Neural progenitor cell (in vitro differentiated cells): ENCODE results near the gene FHAD1. TPM values are rescaled to one million over a fixed set of nuclear protein-coding genes. Genes with fewer than 3 reads are reported as not detected.

Experiments
- DNase-seq: peaks from one replicate; pipeline ENCODE4 v3.0.0-alpha.2; 2016; ENCODE audit warnings: low spot score
- H2AFZ ChIP-seq: fragments of 200-600 bp; sonication (generic); replicated peaks from 2 replicates; pipeline ENCODE4 v1.6.1; 2016; ENCODE audit warnings: antibody characterized with exemption
- H3F3A ChIP-seq: fragments of 200-600 bp; sonication (generic); 2 replicates; pipeline ENCODE4 v1.6.1; 2016; ENCODE audit warnings: antibody characterized with exemption, low read depth
- H3K27ac ChIP-seq: fragments of 200-600 bp; sonication (generic); 2 replicates; pipeline ENCODE4 v1.5.1; 2016; ENCODE audit warnings: mild to moderate bottlenecking
- H3K27me3 ChIP-seq: fragments of 200-600 bp; sonication (generic); 2 replicates; pipeline ENCODE4 v1.6.1; 2016; ENCODE audit warnings: mild to moderate bottlenecking, moderate library complexity
- H3K36me3 ChIP-seq: fragments of 200-600 bp; sonication (generic); 2 replicates; pipeline ENCODE4 v1.5.1; 2016
- H3K4me1 ChIP-seq: fragments of 200-600 bp; sonication (generic); 2 replicates; pipeline ENCODE4 v1.6.1; 2016; ENCODE audit warnings: mixed run types
- H3K4me2 ChIP-seq: fragments of 200-600 bp; sonication (generic); 2 replicates; pipeline ENCODE4 v1.6.1; 2016
- H3K4me3 ChIP-seq: fragments of 200-600 bp; sonication (generic); 2 replicates; pipeline ENCODE4 v1.5.1; 2016
- H3K79me2 ChIP-seq: fragments of 200-600 bp; sonication (generic); 2 replicates; pipeline ENCODE4 v1.6.1; 2016; ENCODE audit warnings: low read depth
- H3K9ac ChIP-seq: fragments of 200-600 bp; sonication (generic); 2 replicates; pipeline ENCODE4 v1.6.1; 2016
- H3K9me3 ChIP-seq: fragments of 200-600 bp; sonication (generic); 2 replicates; pipeline ENCODE4 v1.5.1; 2016; ENCODE audit warnings: low read depth
- H4K20me1 ChIP-seq: fragments of 200-600 bp; sonication (generic); 2 replicates; pipeline ENCODE4 v1.6.1; 2016; ENCODE audit warnings: low read depth
- H3K27ac Mint-ChIP-seq: 3 replicates; pipeline ENCODE4 v1.8.0; 2021; ENCODE audit warnings: mixed read lengths
- H3K27me3 Mint-ChIP-seq: 2 replicates; pipeline ENCODE4 v1.8.0; 2022; ENCODE audit warnings: low read depth, mild to moderate bottlenecking, inconsistent platforms, moderate library complexity, mixed read lengths; ENCODE audit not compliant: insufficient read depth
- H3K36me3 Mint-ChIP-seq: 3 replicates; pipeline ENCODE4 v1.8.0; 2021; ENCODE audit warnings: mixed read lengths
- H3K4me1 Mint-ChIP-seq: 3 replicates; pipeline ENCODE4 v1.8.0; 2021; ENCODE audit warnings: mixed read lengths
- H3K4me3 Mint-ChIP-seq: 3 replicates; pipeline ENCODE4 v1.8.0; 2021; ENCODE audit warnings: mild to moderate bottlenecking, moderate library complexity, mixed read lengths
- H3K9me3 Mint-ChIP-seq: 3 replicates; pipeline ENCODE4 v1.8.0; 2020; ENCODE audit warnings: mixed read lengths
- CTCF ChIP-seq: fragments of 200-600 bp; sonication (generic); IDR thresholded peaks from 2 replicates; pipeline ENCODE4 v1.5.1; 2017; ENCODE audit warnings: antibody characterized with exemption, mild to moderate bottlenecking
- EZH2 ChIP-seq: fragments of 200-600 bp; sonication (generic); IDR thresholded peaks from 2 replicates; pipeline ENCODE4 v1.6.1; 2017; ENCODE audit warnings: antibody characterized with exemption, mild to moderate bottlenecking, moderate library complexity
- EZH2phosphoT487 ChIP-seq: fragments of 200-600 bp; sonication (generic); IDR thresholded peaks from 2 replicates; pipeline ENCODE4 v1.6.1; 2017; ENCODE audit warnings: antibody characterized with exemption
- total RNA-seq: library from RNA; depleted of rRNA; stranded (reverse); fragments of >200 nt; gene quantifications from 2 replicates; pipeline ENCODE4 v1.2.3, GENCODE V29; 2015; ENCODE audit warnings: low replicate concordance

Gene FHAD1
- total RNA-seq, 1 donor from 2014 or later = 9.1 TPM

- TF ChIP-seq EZH2phosphoT487 (no peak), EZH2 (no peak), CTCF (no peak)
- H3K27ac Mint-ChIP-seq = no peak overlapping the region
These were observed 199.2 kb downstream of the FHAD1 start for GRCh38 chr1:15446212-15446611.

More at GRCh38 chr1:15446212-15446611, 199.2 kb downstream of the FHAD1 start:
- Mint-ChIP-seq H3K27me3 (peaks cover 17% of the 10 kb centered on the region), H3K4me3 (no peak overlapping the region), H3K36me3 (no peaks in the 10 kb centered on the region), H3K9me3 (no peaks in the 10 kb centered on the region), H3K4me1 (peaks cover 2% of the 10 kb centered on the region)
- Histone ChIP-seq H3K9me3 (no peaks in the 10 kb centered on the region), H3K36me3 (no peaks in the 10 kb centered on the region), H3F3A (no peaks in the 10 kb centered on the region), H3K79me2 (no peaks in the 10 kb centered on the region), H3K9ac (no peak overlapping the region), H4K20me1 (no peaks in the 10 kb centered on the region), H3K4me1 (no peaks in the 10 kb centered on the region), H3K4me2 (no peak overlapping the region), H3K27ac (no peak overlapping the region), H3K4me3 (no peak overlapping the region), H2AFZ (no peak overlapping the region), H3K27me3 (no peaks in the 10 kb centered on the region)
- no peak for DNase-seq

Other genes with a start within 250 kb of the FHAD1 start
- 5.2 and 6.2 TPM in 2 replicates for gene TMEM51, start 93.5 kb upstream of the FHAD1 start, total RNA-seq
- 6.5 and 14.5 TPM in 2 replicates for gene EFHD2, start 162.7 kb downstream of the FHAD1 start, total RNA-seq
- gene CTRC, start 191.2 kb downstream of the FHAD1 start, total RNA-seq = not detected in 2 replicates
- gene CELA2A, start 209.5 kb downstream of the FHAD1 start, total RNA-seq = not detected in 2 replicates
- not detected in 2 replicates for gene CELA2B, start 228.9 kb downstream of the FHAD1 start, total RNA-seq